GM19467 (cell line): ENCODE data around the gene DNASE1L1.

Source experiments
- ATAC-seq: cut with Tn5 transposase; IDR thresholded peaks from one replicate; pipeline ENCODE4 v1.9.1; 2021; ENCODE audit warnings: mild to moderate bottlenecking, moderate library complexity; ENCODE audit not compliant: unreplicated experiment

Gene DNASE1L1

GRCh38 chrX:154370300-154371016, 38.6 kb downstream of the DNASE1L1 start:
- ATAC-seq: no peak

GRCh38 chrX:154369449-154370299, 39.4 kb downstream of the DNASE1L1 start:
- no peak for ATAC-seq

- ATAC-seq: no peak
Measured at GRCh38 chrX:154368630-154369448, 40.2 kb downstream of the DNASE1L1 start.

GRCh38 chrX:154367474-154368308, 41.4 kb downstream of the DNASE1L1 start:
- no peak for ATAC-seq

GRCh38 chrX:154366666-154367055, 42.4 kb downstream of the DNASE1L1 start:
- no peak for ATAC-seq

GRCh38 chrX:154365997-154366665, 42.9 kb downstream of the DNASE1L1 start:
- ATAC-seq: no peak

GRCh38 chrX:154365052-154365600, 43.9 kb downstream of the DNASE1L1 start:
- no peak for ATAC-seq

- ATAC-seq: no peak
Measured at GRCh38 chrX:154363706-154364439, 45.2 kb downstream of the DNASE1L1 start.

GRCh38 chrX:154362085-154362742, 46.8 kb downstream of the DNASE1L1 start:
- ATAC-seq: no peak

GRCh38 chrX:154360155-154360713, 48.8 kb downstream of the DNASE1L1 start:
- ATAC-seq: no peak

- no peak for ATAC-seq
Measured at GRCh38 chrX:154359362-154360154, 49.5 kb downstream of the DNASE1L1 start.

GRCh38 chrX:154358829-154359228, 50.2 kb downstream of the DNASE1L1 start:
- ATAC-seq: no peak

- ATAC-seq: no peak
Measured at GRCh38 chrX:154358011-154358410, 51.0 kb downstream of the DNASE1L1 start.

- ATAC-seq: no peak
Measured at GRCh38 chrX:154357205-154357604, 51.8 kb downstream of the DNASE1L1 start.

- no peak for ATAC-seq
Measured at GRCh38 chrX:154356596-154356995, 52.5 kb downstream of the DNASE1L1 start.

- no peak for ATAC-seq
Measured at GRCh38 chrX:154355776-154356140, 53.3 kb downstream of the DNASE1L1 start.

GRCh38 chrX:154355094-154355775, 53.8 kb downstream of the DNASE1L1 start:
- no peak for ATAC-seq
